Liver (tissue), 3 donors: Measurements from ENCODE around the gene UHMK1.

ENCODE experiments used
- GABPA ChIP-seq, 2 donors: IDR thresholded peaks in 1 of 2; conservative IDR thresholded peaks in 1 of 2; 2 replicates each; pipeline ENCODE4 v1.6.1; 2016; ENCODE audit warnings: antibody characterized with exemption in 2 of 2, mild to moderate bottlenecking in 1 of 2, moderate library complexity in 1 of 2
- SP1 ChIP-seq: IDR thresholded peaks from 2 replicates; pipeline ENCODE4 v1.6.1; 2018; ENCODE audit warnings: antibody characterized with exemption, mild to moderate bottlenecking
- YY1 ChIP-seq: IDR thresholded peaks from 2 replicates; pipeline ENCODE4 v1.6.1; 2016; ENCODE audit warnings: antibody characterized with exemption, mild to moderate bottlenecking
- TF ChIP-seq, protein P1 (sequence below): fragments of 150-350 bp; IDR thresholded peaks from 2 replicates; pipeline ENCODE4 v1.5.1; 2017; ENCODE audit warnings: improper control_type of control experiment, low read depth, low read length; ENCODE audit not compliant: missing input control
- TF ChIP-seq, protein P2 (sequence below): IDR thresholded peaks from 2 replicates; pipeline ENCODE4 v1.6.1; 2016; ENCODE audit warnings: antibody characterized with exemption
- TF ChIP-seq, protein P3 (sequence below): IDR thresholded peaks from 2 replicates; pipeline ENCODE4 v1.6.1; 2016; ENCODE audit warnings: antibody characterized with exemption
- donor health status: healthy.
- donor health status: healthy.

DNA sequence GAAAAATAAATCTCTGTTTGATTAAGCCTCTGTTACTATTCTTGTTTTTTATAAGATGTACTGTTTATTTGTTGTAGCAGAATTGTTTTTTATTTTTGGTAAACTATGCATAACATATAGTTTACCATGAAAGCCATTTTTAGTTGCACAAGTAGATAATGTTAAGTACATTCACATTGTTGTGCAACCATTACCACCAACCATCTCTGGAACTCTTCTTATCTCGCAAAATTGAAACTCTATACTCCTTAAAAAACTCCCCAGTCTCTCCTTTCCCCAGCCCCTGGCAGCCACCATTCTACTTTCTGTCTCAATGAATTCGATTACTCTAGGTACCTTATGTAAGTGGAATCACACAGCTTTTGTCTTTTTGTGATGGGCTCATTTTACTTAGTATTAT is 27.4 kb upstream of the UHMK1 start:
- TF ChIP-seq, protein P1, sequence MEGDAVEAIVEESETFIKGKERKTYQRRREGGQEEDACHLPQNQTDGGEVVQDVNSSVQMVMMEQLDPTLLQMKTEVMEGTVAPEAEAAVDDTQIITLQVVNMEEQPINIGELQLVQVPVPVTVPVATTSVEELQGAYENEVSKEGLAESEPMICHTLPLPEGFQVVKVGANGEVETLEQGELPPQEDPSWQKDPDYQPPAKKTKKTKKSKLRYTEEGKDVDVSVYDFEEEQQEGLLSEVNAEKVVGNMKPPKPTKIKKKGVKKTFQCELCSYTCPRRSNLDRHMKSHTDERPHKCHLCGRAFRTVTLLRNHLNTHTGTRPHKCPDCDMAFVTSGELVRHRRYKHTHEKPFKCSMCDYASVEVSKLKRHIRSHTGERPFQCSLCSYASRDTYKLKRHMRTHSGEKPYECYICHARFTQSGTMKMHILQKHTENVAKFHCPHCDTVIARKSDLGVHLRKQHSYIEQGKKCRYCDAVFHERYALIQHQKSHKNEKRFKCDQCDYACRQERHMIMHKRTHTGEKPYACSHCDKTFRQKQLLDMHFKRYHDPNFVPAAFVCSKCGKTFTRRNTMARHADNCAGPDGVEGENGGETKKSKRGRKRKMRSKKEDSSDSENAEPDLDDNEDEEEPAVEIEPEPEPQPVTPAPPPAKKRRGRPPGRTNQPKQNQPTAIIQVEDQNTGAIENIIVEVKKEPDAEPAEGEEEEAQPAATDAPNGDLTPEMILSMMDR: no peak
- TF ChIP-seq, protein P2, sequence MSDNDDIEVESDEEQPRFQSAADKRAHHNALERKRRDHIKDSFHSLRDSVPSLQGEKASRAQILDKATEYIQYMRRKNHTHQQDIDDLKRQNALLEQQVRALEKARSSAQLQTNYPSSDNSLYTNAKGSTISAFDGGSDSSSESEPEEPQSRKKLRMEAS: no peak
- no peak for TF ChIP-seq YY1
- TF ChIP-seq SP1: no peak
- TF ChIP-seq, protein P3, sequence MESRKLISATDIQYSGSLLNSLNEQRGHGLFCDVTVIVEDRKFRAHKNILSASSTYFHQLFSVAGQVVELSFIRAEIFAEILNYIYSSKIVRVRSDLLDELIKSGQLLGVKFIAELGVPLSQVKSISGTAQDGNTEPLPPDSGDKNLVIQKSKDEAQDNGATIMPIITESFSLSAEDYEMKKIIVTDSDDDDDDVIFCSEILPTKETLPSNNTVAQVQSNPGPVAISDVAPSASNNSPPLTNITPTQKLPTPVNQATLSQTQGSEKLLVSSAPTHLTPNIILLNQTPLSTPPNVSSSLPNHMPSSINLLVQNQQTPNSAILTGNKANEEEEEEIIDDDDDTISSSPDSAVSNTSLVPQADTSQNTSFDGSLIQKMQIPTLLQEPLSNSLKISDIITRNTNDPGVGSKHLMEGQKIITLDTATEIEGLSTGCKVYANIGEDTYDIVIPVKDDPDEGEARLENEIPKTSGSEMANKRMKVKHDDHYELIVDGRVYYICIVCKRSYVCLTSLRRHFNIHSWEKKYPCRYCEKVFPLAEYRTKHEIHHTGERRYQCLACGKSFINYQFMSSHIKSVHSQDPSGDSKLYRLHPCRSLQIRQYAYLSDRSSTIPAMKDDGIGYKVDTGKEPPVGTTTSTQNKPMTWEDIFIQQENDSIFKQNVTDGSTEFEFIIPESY: no peak
- TF ChIP-seq GABPA (IDR thresholded peaks at IDR 0.05 in 1 of 2, conservative IDR thresholded peaks at IDR 0.05 in 1 of 2): no peak
